NCI-H1930 (cell line): Measurements from ENCODE around the gene MED17.
"Not testable (repeated sequence)": the region's sequence is repeated elsewhere in the genome, so short reads cannot be mapped to it uniquely, and the experiment has no call there.

Source experiments
- DNase-seq, 2 experiments: peaks; one replicate each; lab custom pipeline; 2025; lab: John Stamatoyannopoulos, UW

Gene MED17

GRCh38 chr11:93784145-93784934 is at the start of gene MED17:
TSS of gene MED17 (plus strand) at chr11:93784282. CDS start at chr11:93784514, 232 bp downstream.
- DNase-seq = peak; percentile 87 to 88

- no peak for DNase-seq
Observed at GRCh38 chr11:93734427-93735222, 49.5 kb upstream of the MED17 start.

GRCh38 chr11:93735627-93736026 is 48.5 kb upstream of the MED17 start:
- DNase-seq = no peak

GRCh38 chr11:93736129-93736528 is 48.0 kb upstream of the MED17 start:
- DNase-seq = no peak

- peak in 1 of 2 experiments; percentile 4 for DNase-seq
Observed at GRCh38 chr11:93737904-93738612, 46.0 kb upstream of the MED17 start.

- DNase-seq = no peak
Observed at GRCh38 chr11:93738647-93739081, 45.4 kb upstream of the MED17 start.

GRCh38 chr11:93740031-93740729 is 43.9 kb upstream of the MED17 start:
- no peak for DNase-seq

GRCh38 chr11:93740730-93741093 is 43.4 kb upstream of the MED17 start:
- peak; percentile 24 to 43 for DNase-seq

- peak; percentile 93 to 98 for DNase-seq
Observed at GRCh38 chr11:93741094-93741881, 42.8 kb upstream of the MED17 start, which contains the start of the genes C11orf54 and TAF1D. TSS of gene C11orf54 (plus strand) at chr11:93741672. CDS start at chr11:93747394, 5,722 bp downstream. TSS of gene TAF1D (minus strand) at chr11:93741495. CDS start at chr11:93739304, 2,191 bp downstream.

GRCh38 chr11:93741882-93742226 is 42.2 kb upstream of the MED17 start:
- no peak for DNase-seq

GRCh38 chr11:93743291-93743690 is 40.8 kb upstream of the MED17 start:
- no peak for DNase-seq

- no peak for DNase-seq
Observed at GRCh38 chr11:93744669-93745004, 39.4 kb upstream of the MED17 start.

- DNase-seq = not testable (repeated sequence)
Observed at GRCh38 chr11:93745005-93745755, 38.9 kb upstream of the MED17 start.

- DNase-seq = no peak
Observed at GRCh38 chr11:93746101-93746500, 38.0 kb upstream of the MED17 start.

- no peak for DNase-seq
Observed at GRCh38 chr11:93747122-93747521, 37.0 kb upstream of the MED17 start.

GRCh38 chr11:93751001-93751400 is 33.1 kb upstream of the MED17 start:
- no peak for DNase-seq

GRCh38 chr11:93753241-93753640 is 30.8 kb upstream of the MED17 start:
- DNase-seq = no peak

- DNase-seq = no peak
Observed at GRCh38 chr11:93756748-93757147, 27.3 kb upstream of the MED17 start.

GRCh38 chr11:93757301-93757700 is 26.8 kb upstream of the MED17 start:
- no peak for DNase-seq
